ENCODE data around the gene SAFB2.

The SAFB2 gene

DNA sequence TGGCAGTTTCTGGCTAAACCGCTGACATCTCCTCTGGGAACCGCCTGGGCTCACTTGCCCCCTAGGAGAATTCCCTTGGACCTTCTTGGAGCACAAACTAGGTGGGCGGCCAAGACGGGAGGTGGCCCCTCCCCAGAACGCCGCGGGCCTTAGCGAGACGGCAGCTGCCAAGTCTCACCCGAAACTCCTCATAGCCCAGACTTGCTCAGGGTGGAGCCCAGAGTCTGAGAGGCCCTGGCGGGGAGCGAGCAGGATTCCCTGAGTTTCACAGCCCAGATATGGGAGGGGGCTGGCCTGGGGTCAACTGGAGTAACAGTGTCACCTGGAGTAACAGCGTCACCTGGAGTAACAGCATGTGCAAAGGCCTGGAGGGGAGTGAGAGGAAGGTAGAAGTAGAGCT is 64.9 kb downstream of the SAFB2 start:
- intact Hi-C loops (cut with DNase I): no loop called here
- no peak for DNase-seq

DNA sequence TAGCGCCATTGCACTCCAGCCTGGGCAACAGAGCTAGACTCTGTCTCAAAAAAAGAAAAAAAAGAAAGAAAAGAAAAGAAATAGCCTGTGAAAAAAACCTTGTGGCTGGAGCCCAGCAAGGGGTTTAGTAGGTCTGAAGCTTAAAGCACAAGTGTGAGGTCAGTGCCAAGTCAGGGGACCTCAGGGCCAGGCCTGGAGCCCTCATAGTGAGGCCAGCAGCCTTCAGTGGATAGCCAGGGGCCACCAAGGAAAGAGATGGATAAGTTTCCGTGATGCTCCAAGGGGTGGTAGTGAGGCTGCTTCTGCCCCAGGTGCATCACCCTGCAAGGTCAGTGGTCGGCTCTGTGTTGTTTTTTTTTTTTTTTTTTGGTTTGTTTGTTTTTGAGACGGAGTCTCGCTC is 67.7 kb downstream of the SAFB2 start:
- intact Hi-C loops (cut with DNase I): no loop called here
- peak in 1 of 10 donors; percentile 33 for DNase-seq

DNA sequence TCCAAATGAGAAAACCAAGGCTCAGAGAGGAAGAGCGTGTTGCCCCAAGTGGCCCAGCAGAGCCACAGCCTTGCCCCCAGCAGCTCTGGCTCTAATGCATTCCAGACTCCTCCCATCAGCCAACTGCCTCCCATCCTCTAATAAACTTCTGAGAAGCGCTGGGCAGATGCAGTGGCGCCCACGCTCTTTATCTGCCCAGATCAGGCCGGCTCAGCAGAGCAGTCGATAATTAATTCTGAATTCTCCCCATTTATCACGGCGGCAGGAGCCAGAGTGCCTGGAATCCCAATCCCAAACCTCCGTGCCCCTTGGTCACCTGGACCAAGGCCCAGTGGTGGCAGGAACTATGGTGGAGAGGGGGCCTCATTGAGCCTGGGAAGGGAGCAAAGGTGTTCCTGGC is 68.7 kb downstream of the SAFB2 start:
- DNase-seq: peak in 1 of 10 donors; percentile 65
- intact Hi-C loops (cut with DNase I): no loop called here

DNA sequence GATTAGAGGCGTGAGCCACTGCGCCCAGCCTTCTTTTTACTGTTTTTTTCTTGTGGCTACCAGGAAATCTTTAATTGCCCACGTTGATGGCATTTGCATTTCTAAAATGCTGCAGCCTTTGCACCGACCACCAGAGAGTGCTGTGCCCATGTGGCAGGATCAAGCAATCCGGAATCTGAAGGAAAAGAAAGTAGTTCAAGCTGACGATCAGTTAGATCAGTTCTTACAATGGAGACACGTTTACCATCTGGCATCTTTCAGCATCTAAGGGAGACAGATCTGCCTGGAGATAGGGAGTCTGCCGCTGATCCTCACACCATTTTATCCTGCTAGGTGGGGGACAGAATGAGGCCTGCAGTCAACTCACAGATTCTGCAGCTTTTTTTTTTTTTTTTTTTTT is 74.7 kb downstream of the SAFB2 start:
- intact Hi-C loops (cut with DNase I): no loop called here
- DNase-seq: no peak

DNA sequence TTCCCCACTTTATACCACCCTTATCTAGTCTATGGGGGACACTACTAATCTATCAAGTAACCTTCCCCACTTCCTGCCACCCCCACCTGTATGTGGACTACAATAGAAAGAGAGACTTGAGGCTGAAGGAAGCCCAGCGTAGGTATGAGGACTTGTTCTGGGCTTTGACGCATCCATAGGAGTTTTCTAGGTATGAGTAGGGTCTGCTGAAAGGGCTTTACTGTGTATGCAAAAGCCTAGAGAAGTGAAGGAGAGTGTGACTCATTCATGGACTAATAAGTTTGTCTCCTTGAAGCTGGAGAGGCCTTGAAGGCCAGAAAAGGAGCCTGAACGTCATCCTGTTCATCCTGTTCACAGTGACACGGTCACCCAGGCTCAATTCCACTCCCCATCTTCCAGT is 76.6 kb downstream of the SAFB2 start:
- DNase-seq: no peak
- intact Hi-C loops (cut with DNase I): no loop called here

DNA sequence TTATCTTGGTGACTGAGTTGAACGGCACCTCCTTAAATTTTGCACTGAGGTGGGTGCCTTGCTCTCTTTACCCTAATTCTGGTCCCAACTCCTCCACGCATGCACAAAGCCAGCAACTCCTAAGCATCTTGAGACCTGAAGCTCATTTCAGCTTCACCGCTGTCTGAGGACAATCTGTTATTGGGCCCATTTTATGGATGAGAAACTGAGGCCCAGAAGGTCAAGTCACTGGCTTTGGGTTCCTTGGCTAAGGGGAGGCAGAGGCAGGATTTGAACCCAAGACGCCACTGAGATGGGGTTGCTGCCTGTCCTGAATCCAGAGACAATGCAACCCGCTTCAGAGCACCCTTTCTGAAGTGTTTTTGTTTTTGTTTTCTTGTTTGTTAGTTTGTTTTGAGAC is 77.5 kb downstream of the SAFB2 start:
- intact Hi-C loops (cut with DNase I): no loop called here
- DNase-seq: no peak

DNA sequence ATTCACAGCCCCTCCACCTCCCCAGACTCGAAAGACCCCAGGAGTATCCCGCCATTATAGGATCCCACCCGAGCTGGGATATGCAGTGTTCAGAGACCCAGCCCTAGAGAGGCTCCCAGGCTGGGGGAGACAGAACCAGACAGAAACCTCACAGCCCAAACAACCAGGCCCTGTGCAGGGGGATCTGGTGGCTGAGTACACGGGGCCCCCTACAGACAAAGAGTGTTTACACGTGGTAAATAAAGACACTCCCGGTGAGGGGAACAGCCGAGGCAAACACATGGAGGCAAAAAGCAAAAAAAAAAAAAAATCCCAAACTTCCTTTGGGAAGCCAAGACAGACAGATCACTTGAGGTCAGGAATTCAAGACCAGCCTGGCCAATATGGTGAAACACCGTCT is 79.9 kb downstream of the SAFB2 start:
- intact Hi-C loops (cut with DNase I): no loop called here
- DNase-seq: no peak

DNA sequence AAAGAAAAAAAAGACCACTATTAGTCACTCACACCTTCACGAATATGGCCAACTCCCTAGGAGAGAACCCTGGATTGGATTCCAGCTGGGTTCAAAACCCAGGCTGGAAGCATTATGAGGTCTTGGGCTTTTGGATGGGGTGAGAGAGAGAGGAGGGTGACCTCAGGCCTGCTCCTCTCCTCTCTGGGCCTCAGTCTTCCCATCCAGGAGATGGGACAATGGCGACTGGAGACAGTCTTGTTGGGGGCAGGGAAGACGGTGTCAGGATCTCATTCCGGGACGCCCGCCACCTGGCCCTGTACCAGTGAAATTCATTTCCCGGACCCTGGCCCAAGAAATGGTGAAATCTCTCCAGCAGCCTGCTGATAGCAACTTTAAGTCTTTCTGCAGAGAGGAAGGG is 81.1 kb downstream of the SAFB2 start:
- intact Hi-C loops (cut with DNase I): no loop called here
- DNase-seq: no peak

DNA sequence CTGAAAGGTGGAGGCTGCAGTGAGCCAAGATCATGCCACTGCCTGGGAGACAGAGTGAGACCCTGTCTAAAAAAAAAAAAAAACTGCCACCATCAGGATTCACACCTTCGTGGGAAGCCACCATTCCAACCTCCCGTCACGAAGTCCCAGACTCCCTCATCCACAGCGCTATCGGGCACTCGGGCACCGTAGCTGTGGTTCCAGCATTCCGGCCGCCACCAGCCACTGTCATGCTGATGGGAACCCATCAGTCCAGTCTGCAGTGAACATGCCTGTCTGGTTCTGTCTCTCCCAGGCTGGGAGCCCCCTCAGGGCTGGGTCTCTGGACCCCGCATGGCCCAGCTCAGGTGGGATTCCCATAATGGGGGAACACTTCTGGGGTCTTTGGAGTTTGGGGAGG is 82.4 kb downstream of the SAFB2 start:
- intact Hi-C loops (cut with DNase I): no loop called here

DNA sequence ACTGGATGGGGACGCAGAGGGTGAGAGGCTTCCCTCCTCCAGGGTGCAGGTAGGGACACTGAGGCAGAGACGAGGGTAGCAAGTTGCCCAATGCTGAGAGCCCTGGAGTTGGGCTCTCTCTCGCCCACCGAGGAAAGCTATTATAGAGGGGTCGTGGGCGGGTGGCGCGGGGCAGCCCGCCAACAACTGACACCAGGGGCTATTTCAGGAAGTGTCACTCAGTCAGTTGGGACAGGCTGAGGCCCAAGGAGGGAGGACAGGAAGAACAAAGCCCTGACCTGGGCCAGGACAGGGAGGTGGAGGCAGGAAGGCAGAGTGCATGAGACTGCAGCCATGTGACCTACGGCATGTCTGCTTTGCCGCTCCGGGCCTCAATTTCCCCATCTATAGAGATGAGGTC is 84.7 kb downstream of the SAFB2 start:
- DNase-seq: no peak
- intact Hi-C loops (cut with DNase I): no loop called here

More for the DNA sequence above, 82.4 kb downstream of the SAFB2 start:
- DNase-seq: no peak

Measured in posterior cingulate gyrus (tissue), 11 donors.